AG10803 (cell line): ENCODE data around the gene ITPR3.

Experiments used
- DNase-seq: peaks from one replicate; pipeline ENCODE4 v3.0.0; 2010; ENCODE audit warnings: low read depth
- H3K4me3 ChIP-seq: 2 replicates; pipeline ENCODE4 v1.5.1; 2011; ENCODE audit warnings: mild to moderate bottlenecking, low read length, control low read depth
- TF ChIP-seq, protein P1 (sequence below): conservative IDR thresholded peaks from 2 replicates; pipeline ENCODE4 v1.5.1; 2011; ENCODE audit warnings: mild to moderate bottlenecking, low read length, control low read depth, inconsistent platforms

Gene ITPR3

GRCh38 chr6:33678932-33679490 lies 57.9 kb downstream of the ITPR3 start:
- no peak overlapping the region for H3K4me3 ChIP-seq
- no peak for DNase-seq
- TF ChIP-seq, protein P1, sequence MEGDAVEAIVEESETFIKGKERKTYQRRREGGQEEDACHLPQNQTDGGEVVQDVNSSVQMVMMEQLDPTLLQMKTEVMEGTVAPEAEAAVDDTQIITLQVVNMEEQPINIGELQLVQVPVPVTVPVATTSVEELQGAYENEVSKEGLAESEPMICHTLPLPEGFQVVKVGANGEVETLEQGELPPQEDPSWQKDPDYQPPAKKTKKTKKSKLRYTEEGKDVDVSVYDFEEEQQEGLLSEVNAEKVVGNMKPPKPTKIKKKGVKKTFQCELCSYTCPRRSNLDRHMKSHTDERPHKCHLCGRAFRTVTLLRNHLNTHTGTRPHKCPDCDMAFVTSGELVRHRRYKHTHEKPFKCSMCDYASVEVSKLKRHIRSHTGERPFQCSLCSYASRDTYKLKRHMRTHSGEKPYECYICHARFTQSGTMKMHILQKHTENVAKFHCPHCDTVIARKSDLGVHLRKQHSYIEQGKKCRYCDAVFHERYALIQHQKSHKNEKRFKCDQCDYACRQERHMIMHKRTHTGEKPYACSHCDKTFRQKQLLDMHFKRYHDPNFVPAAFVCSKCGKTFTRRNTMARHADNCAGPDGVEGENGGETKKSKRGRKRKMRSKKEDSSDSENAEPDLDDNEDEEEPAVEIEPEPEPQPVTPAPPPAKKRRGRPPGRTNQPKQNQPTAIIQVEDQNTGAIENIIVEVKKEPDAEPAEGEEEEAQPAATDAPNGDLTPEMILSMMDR: no peak

GRCh38 chr6:33679761-33680160 lies 58.6 kb downstream of the ITPR3 start:
- no peak overlapping the region for H3K4me3 ChIP-seq
- no peak for DNase-seq
- TF ChIP-seq, protein P1: no peak

- no peak for DNase-seq
- TF ChIP-seq, protein P1: no peak
- no peak overlapping the region for H3K4me3 ChIP-seq
Measured at GRCh38 chr6:33682341-33682740, 61.2 kb downstream of the ITPR3 start.

DNA sequence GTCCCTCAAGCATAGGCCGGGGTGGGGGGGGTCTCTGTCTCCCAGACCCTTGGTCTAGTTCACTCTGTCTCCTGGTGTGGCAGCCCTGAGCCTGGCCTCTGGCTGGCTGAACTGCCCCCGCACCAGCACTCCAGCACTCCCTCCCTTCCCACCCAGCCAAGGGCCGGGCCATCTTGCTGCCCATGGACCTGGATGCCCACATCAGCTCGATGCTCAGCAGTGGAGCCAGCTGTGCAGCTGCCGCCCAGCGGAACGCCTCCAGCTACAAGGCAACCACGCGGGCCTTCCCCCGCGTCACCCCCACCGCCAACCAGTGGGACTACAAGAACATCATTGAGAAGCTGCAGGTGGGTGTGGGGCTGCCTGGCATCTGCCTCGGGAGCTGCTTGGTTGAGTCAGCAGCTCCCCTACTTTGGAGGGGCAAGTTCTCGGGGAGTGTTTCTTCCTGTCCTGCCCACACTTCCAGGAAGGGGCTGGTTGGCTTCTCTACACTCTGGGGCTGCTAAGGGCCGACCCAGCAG lies 62.0 kb downstream of the ITPR3 start:
- DNase-seq: no peak
- TF ChIP-seq, protein P1: no peak
- H3K4me3 ChIP-seq: no peak overlapping the region

DNA sequence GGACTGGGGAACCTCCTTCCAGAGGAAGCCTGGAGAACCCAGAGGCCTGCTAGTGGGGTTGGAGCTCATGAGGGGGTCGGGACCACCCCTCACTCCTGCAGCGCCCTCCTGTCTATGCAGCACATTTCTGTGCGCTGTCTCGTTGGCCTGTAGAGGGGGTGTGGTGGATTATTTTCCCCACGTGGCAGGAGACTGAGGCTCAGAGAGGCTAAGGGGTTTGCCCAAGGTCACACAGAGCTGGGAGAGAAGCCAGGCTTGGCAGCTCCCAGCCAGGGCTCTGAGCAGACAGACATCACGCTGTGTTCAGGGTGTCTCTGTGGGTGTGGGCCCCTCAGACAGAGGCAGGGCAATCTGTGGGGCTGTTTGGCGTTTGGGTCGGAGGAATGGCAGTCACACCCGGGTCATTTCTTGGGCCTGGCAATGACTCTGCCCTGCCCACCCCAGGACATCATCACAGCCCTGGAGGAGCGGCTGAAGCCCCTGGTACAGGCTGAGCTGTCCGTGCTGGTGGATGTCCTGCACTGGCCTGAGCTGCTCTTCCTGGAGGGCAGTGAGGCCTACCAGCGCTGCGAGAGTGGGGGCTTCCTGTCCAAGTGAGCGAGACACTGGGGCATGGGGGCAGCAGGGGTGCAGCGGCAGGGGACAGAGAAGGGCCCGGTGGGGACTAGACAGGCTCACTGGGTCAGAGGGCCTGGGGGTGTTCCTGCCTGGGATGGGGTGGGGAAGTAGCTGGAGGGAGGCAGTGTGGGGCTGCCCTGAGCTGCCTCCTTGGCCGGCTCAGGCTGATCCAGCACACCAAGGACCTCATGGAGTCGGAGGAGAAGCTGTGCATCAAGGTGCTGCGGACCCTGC lies 62.7 kb downstream of the ITPR3 start:
- TF ChIP-seq, protein P1: no peak
- H3K4me3 ChIP-seq: no peak overlapping the region
- DNase-seq: no peak

GRCh38 chr6:33684428-33684896 lies 63.3 kb downstream of the ITPR3 start:
- TF ChIP-seq, protein P1: no peak
- no peak for DNase-seq
- no peak overlapping the region for H3K4me3 ChIP-seq
